Pulmonary artery endothelial cell (primary cell): Measurements from ENCODE around the gene NUF2. TPM values are rescaled to one million over a fixed set of nuclear protein-coding genes. Genes with fewer than 3 reads are reported as not detected.

Source experiments
- DNase-seq: peaks from one replicate; pipeline ENCODE4 v3.0.0-alpha.2; 2011; ENCODE audit warnings: low read depth, low spot score
- total RNA-seq: library from RNA; depleted of rRNA; stranded (reverse); fragments of >200 nt; gene quantifications from 2 replicates; pipeline ENCODE4 v1.2.3, GENCODE V29; 2014

NUF2 gene
- total RNA-seq, 1 donor from 2014 or later: 18.5 TPM

- no peak for DNase-seq
Measured at GRCh38 chr1:163399976-163400601, 78.3 kb downstream of the NUF2 start.

GRCh38 chr1:163401211-163401610, 79.5 kb downstream of the NUF2 start:
- no peak for DNase-seq

Other genes with a start within 250 kb of the NUF2 start
- gene RGS5, start 119.0 kb upstream of the NUF2 start, total RNA-seq: 23.3 and 189 TPM in 2 replicates